K562 (cell line): ENCODE data around the gene PARD6B. TPM values are rescaled to one million over a fixed set of nuclear protein-coding genes. Genes with fewer than 3 reads are reported as not detected.

Experiments used
- ASH1L ChIP-seq: fragments of 450-650 bp; IDR thresholded peaks from 2 replicates; pipeline ENCODE4 v1.6.1; 2018; ENCODE audit warnings: borderline replicate concordance, mild to moderate bottlenecking, low read depth; ENCODE audit not compliant: partially characterized antibody
- CEBPG ChIP-seq, 3 experiments: fragments of 200-800 bp in 1 of 3; sonication (Bioruptor generic) in 1 of 3; sonication (generic) in 1 of 3; formaldehyde crosslinking in 1 of 3; IDR thresholded peaks in 2 of 3; conservative IDR thresholded peaks in 1 of 3; 2 replicates each; pipeline versions ENCODE4 v1.6.1 to v1.8.0; 2016 to 2022; ENCODE audit warnings: missing compliant biosample characterization in 2 of 3, missing genetic modification characterization in 2 of 3, mild to moderate bottlenecking in 1 of 3, missing genetic modification reagents in 1 of 3
- CSDE1 ChIP-seq, 2 experiments: fragments of 450-650 bp; IDR thresholded peaks; 2 replicates each; pipeline ENCODE4 v1.6.1; 2016; ENCODE audit warnings: mild to moderate bottlenecking in 1 of 2
- EZH2 ChIP-seq: IDR thresholded peaks from 2 replicates; pipeline ENCODE4 v1.6.1; 2012; ENCODE audit warnings: low read depth, mild to moderate bottlenecking, inconsistent platforms, low read length, borderline replicate concordance
- HDAC2 ChIP-seq: fragments of 450-650 bp; IDR thresholded peaks from 2 replicates; pipeline ENCODE4 v1.6.1; 2016; ENCODE audit warnings: mild to moderate bottlenecking
- HOXB6 ChIP-seq: fragments of 250-450 bp; sonication (Bioruptor Pico); IDR thresholded peaks from 2 replicates; pipeline ENCODE4 v1.5.1; 2022; ENCODE audit warnings: mild to moderate bottlenecking, borderline replicate concordance
- MAFK ChIP-seq: IDR thresholded peaks from 2 replicates; pipeline ENCODE4 v1.6.1; 2011; ENCODE audit warnings: low read length, improper control_type of control experiment
- MTF1 ChIP-seq: fragments of 250-450 bp; sonication (Bioruptor Pico); IDR thresholded peaks from 2 replicates; pipeline ENCODE4 v1.9.0; 2021; ENCODE audit warnings: moderate library complexity, mild to moderate bottlenecking, inconsistent platforms, borderline replicate concordance
- MYC ChIP-seq, 2 experiments: fragments of 250-450 bp in 1 of 2; sonication (Bioruptor Pico) in 1 of 2; IDR thresholded peaks; 2 replicates each; pipeline versions ENCODE4 v1.5.1 to v1.6.1; 2012 to 2021; ENCODE audit warnings: low read depth in 2 of 2, borderline replicate concordance in 1 of 2, improper control_type of control experiment in 1 of 2, low read length in 1 of 2, mild to moderate bottlenecking in 1 of 2, moderate library complexity in 1 of 2
- NFRKB ChIP-seq: fragments of 450-650 bp; IDR thresholded peaks from 2 replicates; pipeline ENCODE4 v1.6.1; 2016; ENCODE audit warnings: low read depth
- NR2C1 ChIP-seq, 2 experiments: fragments of 450-650 bp; IDR thresholded peaks; 2 replicates each; pipeline ENCODE4 v1.6.1; 2017; ENCODE audit warnings: mild to moderate bottlenecking in 2 of 2, antibody characterized with exemption in 1 of 2, inconsistent platforms in 1 of 2, missing compliant biosample characterization in 1 of 2, missing genetic modification characterization in 1 of 2
- PTTG1 ChIP-seq: fragments of 450-650 bp; IDR thresholded peaks from 2 replicates; pipeline ENCODE4 v1.6.1; 2016; ENCODE audit warnings: low read depth, mild to moderate bottlenecking, missing genetic modification characterization, missing compliant biosample characterization
- PURB ChIP-seq: sonication (generic); formaldehyde crosslinking; IDR thresholded peaks from 2 replicates; pipeline ENCODE4 v1.9.0; 2021; ENCODE audit warnings: low read depth, mild to moderate bottlenecking, missing genetic modification reagents
- RBFOX2 ChIP-seq: fragments of 200-400 bp; formaldehyde crosslinking; IDR thresholded peaks from 2 replicates; pipeline ENCODE4 v1.6.1; 2017; ENCODE audit warnings: low read depth, mild to moderate bottlenecking, low read length, moderate library complexity
- SOX6 ChIP-seq: fragments of 450-650 bp; IDR thresholded peaks from 2 replicates; pipeline ENCODE4 v1.6.1; 2014; ENCODE audit warnings: mild to moderate bottlenecking
- SREBF1 ChIP-seq: fragments of 150-350 bp; IDR thresholded peaks from 2 replicates; pipeline ENCODE4 v1.6.1; 2014; ENCODE audit warnings: antibody characterized with exemption, low read depth, low read length, borderline replicate concordance
- TAF9B ChIP-seq: fragments of 450-650 bp; IDR thresholded peaks from 2 replicates; pipeline ENCODE4 v1.6.1; 2018; ENCODE audit warnings: mild to moderate bottlenecking; ENCODE audit not compliant: partially characterized antibody
- U2AF1 ChIP-seq: fragments of 200-400 bp; formaldehyde crosslinking; optimal IDR thresholded peaks from 2 replicates; pipeline ENCODE3; 2017; ENCODE audit warnings: mild to moderate bottlenecking, low read depth, low read length, moderate library complexity
- ZBTB49 ChIP-seq: sonication (generic); formaldehyde crosslinking; IDR thresholded peaks from 2 replicates; pipeline ENCODE4 v1.8.0; 2022; ENCODE audit warnings: missing genetic modification reagents, mild to moderate bottlenecking, borderline replicate concordance
- ZFP91 ChIP-seq: sonication (generic); formaldehyde crosslinking; IDR thresholded peaks from 2 replicates; pipeline ENCODE4 v1.8.0; 2022; ENCODE audit warnings: mild to moderate bottlenecking, missing genetic modification reagents
- ZNF263 ChIP-seq: sonication (generic); formaldehyde crosslinking; IDR thresholded peaks from 2 replicates; pipeline ENCODE4 v1.8.0; 2022; ENCODE audit warnings: mild to moderate bottlenecking, missing genetic modification reagents, borderline replicate concordance
- polyA plus RNA-seq, 8 experiments: library from polyadenylated mRNA; depleted of rRNA in 4 of 8; stranded (reverse) in 5 of 8; unstranded in 3 of 8; fragments of >200 nt; fragmentation: Nextera tagmentation in 2 of 8; fragmentation: Illumina TruSeq in 1 of 8; extraction: Ambion mirVana in 2 of 8; extraction: Trizol in 1 of 8; gene quantifications; 2 replicates each; pipeline versions ENCODE4 v1.2.1 to v1.2.3, GENCODE V29; 2011 to 2014; ENCODE audit warnings: inconsistent platforms in 1 of 8, missing spikeins in 1 of 8
- total RNA-seq, 7 experiments: library from RNA; depleted of rRNA in 6 of 7; stranded (reverse); fragments of >200 nt in 6 of 7; fragmentation: Illumina TruSeq in 2 of 7; extraction: Trizol in 2 of 7; gene quantifications; 2 replicates each; pipeline versions ENCODE4 v1.2.1 to v1.2.3, GENCODE V29; 2011 to 2021; ENCODE audit warnings: low replicate concordance in 1 of 7
- TF ChIP-seq, protein P1 (sequence below), 2 experiments: fragments of 450-650 bp in 1 of 2; sonication (generic) in 1 of 2; formaldehyde crosslinking; conservative IDR thresholded peaks; 2 replicates each; pipeline versions ENCODE4 v1.4.0 to v1.8.1; 2020 to 2022; ENCODE audit warnings: mild to moderate bottlenecking in 1 of 2, missing genetic modification reagents in 1 of 2

Gene PARD6B
- total and polyA plus RNA-seq, 9 of the 15 experiments (the other 6 are each of a cell fraction or from before 2014, with no cell fraction given) = 1.7 to 12.3 (median 5.5) TPM

DNA sequence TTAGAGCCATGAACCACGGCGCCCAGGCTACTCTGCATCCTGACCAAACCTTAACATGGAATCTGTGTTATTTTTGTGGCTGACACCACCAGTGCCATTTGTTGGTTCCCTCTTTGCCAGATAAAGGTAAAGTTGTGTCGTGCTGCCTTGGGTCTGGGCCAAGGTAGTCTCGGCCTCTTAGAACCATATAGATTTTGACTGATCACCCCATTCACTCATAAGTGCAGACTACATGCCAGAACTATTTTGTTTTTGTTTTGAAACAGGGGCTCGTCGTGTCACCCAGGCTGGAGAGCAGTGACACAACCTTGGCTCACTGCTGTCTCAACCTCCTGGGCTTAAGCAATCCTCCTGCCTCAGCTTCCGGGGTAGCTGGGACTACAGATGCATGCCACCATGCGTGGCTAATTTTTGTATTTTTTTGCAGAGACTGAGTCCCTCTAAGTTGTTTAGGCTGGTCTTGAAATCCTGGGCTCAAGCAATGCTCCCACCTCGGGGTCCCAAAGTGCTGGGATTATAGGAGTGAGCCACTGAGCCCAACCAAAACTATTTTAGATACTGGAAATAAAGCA lies 20.8 kb upstream of the PARD6B start (continued):
- TF ChIP-seq ASH1L = no peak
- TF ChIP-seq MTF1 (CRISPR knock-in tag) = no peak
- no peak for TF ChIP-seq EZH2
- TF ChIP-seq RBFOX2 = no peak
- TF ChIP-seq TAF9B = no peak
- TF ChIP-seq U2AF1 = no peak
- no peak for TF ChIP-seq ZNF263 (CRISPR knock-in tag)
- no peak for TF ChIP-seq ZFP91 (CRISPR knock-in tag)
- no peak for TF ChIP-seq MAFK
- no peak for TF ChIP-seq PURB (CRISPR knock-in tag)
- TF ChIP-seq CSDE1 (IDR thresholded peaks at IDR 0.05) = no peak
- TF ChIP-seq, protein P1, sequence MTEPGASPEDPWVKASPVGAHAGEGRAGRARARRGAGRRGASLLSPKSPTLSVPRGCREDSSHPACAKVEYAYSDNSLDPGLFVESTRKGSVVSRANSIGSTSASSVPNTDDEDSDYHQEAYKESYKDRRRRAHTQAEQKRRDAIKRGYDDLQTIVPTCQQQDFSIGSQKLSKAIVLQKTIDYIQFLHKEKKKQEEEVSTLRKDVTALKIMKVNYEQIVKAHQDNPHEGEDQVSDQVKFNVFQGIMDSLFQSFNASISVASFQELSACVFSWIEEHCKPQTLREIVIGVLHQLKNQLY (CRISPR knock-in tag; conservative IDR thresholded peaks at IDR 0.05) = no peak
- no peak for TF ChIP-seq ZBTB49 (CRISPR knock-in tag)
- TF ChIP-seq NFRKB = no peak
- no peak for TF ChIP-seq SREBF1
- TF ChIP-seq PTTG1 (tag) = peak; percentile 29; the same call in 1 of the 2 replicates
- no peak for TF ChIP-seq MYC (IDR thresholded peaks at IDR 0.05; ENCODE audit: low read depth, low read length)
- TF ChIP-seq MYC (CRISPR knock-in tag; IDR thresholded peaks at IDR 0.05; ENCODE audit: borderline replicate concordance, low read depth) = no peak
- TF ChIP-seq CEBPG (CRISPR knock-in tag; IDR thresholded peaks at IDR 0.05) = no peak
- TF ChIP-seq CEBPG (tag; conservative IDR thresholded peaks at IDR 0.05 in 1 of 2, IDR thresholded peaks at IDR 0.05 in 1 of 2) = peak; percentile 70 to 79
- no peak for TF ChIP-seq HOXB6 (CRISPR knock-in tag)
- TF ChIP-seq NR2C1 (IDR thresholded peaks at IDR 0.05) = no peak
- 0 out of 2 replicates have a peak, but pooled peaks have one; percentile 23 for TF ChIP-seq NR2C1 (tag; IDR thresholded peaks at IDR 0.05)
- TF ChIP-seq HDAC2 = no peak
- no peak for TF ChIP-seq SOX6
